GM19452 (cell line): ENCODE measurements around the gene MACROD1.

Experiments
- ATAC-seq: cut with Tn5 transposase; IDR thresholded peaks from one replicate; pipeline ENCODE4 v1.9.1; 2021; ENCODE audit not compliant: unreplicated experiment

Gene MACROD1

GRCh38 chr11:64114231-64114630, 51.7 kb downstream of the MACROD1 start:
- no peak for ATAC-seq

DNA sequence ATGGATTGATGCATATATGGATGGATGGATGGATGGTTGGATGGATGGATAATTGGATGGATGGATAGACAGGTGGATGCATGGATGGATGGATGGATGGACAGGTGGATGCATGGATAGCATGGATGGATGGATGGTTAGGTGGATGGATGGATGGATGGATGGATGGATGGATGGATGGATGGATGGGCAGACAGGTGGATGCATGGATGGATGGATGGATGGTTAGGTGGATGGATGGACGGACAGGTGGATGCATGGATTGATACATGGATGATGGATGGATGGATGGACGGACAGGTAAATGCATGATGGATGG, 52.5 kb downstream of the MACROD1 start:
- ATAC-seq, result no peak

GRCh38 chr11:64112771-64113461, 53.0 kb downstream of the MACROD1 start:
- no peak for ATAC-seq

DNA sequence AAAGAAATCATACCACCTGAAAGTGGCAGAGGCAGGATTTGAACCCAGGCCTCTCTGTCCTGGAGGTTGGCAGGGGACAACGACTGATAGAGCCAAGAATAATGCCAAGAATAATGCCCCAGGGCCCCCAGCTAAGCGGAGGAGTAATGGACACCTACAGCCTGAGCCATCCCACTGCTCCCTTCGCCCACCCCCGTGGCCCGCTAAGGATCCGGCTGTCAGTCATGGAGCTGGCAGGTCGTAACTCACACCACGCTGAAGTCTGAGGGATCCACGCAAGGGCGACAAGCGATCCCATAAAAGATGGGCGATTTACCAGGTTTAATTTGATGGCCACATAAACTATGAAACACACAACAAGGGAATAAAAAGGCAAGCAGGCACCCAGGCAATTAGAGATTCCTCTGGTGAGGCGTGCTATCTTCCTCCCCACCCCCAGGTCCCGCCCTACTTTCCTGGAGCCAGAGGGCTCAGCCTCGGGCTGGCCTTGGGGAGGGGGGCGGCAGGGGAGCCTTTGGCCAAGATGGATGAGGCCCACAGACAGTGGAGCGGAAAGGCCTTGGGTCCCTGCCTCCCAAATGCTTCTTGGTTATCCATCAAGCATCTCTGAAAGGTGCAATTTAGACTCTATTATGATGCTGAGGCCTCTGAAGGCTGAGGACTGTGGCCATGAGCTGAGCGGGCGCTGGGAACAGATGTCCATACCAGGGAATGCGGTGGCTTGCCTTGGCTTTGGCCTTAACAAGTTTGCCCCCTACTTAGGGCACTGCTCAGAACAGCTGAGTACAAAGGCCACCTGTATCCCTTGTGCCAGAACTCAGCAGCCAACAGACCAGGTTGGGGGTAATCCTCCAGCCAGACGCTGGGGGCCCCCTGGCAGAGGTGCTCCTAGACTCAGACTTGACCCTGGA, 55.2 kb downstream of the MACROD1 start:
- no peak for ATAC-seq

GRCh38 chr11:64109332-64109731, 56.6 kb downstream of the MACROD1 start:
- no peak for ATAC-seq

- ATAC-seq, result no peak
Observed at GRCh38 chr11:64107303-64107702, 58.6 kb downstream of the MACROD1 start.

GRCh38 chr11:64104632-64105031, 61.3 kb downstream of the MACROD1 start:
- no peak for ATAC-seq

DNA sequence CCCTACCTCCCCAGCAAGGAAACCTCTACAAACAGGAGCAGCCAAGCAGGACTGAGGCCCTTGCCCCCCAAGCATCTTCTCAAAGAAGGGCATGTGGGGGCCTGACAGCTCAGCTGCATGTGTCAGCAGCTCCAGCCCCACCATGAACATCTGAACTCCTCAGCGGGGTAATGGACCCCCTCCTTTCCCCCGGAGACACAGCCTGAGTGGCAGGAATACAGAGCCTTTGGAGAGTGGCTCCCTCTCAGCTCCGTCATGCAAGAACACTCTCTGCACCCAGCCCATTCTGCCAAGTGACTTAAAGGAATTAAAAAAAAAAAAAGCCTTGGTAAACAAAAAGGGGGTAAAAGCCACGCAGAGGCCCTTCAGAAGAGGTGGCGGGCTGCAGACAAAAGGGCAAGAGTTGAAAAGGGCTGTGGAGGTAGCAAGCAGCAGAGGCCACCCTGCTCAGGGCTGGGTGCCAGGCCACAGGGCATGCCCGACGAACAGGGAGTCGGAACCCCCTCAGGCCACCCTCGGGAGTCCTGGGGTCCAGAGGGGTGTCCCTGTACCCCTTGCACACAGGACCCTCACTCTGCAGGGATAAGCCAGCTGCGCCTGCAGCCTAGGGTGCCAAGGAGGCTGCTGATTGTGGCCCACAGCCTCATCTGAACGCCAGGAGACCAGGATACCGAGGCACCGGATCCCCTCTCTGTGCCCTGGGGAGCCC, 62.5 kb downstream of the MACROD1 start:
- no peak for ATAC-seq

GRCh38 chr11:64102005-64102738, 63.7 kb downstream of the MACROD1 start:
- ATAC-seq, result no peak

- no peak for ATAC-seq
Observed at GRCh38 chr11:64101461-64101860, 64.5 kb downstream of the MACROD1 start.

- no peak for ATAC-seq
Observed at GRCh38 chr11:64100782-64101353, 65.0 kb downstream of the MACROD1 start.

DNA sequence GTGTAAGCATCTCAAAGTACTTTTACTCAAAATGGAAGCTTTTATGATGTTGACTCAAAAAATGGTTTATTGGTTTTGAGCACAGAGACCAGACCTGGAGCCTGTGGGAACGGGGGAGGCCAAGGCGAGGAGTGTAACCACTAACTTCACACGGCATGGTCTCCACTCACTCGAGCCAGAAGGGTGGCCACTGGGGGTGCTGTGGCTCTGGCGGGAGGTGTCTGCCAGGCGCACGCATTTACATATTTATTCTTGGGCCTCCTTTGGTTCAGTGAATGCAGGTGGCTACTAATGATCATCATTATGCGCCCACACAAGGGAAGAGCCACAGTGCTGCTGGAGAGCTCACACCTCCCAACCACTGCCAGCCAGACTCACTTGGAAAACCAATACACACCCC, 65.6 kb downstream of the MACROD1 start:
- no peak for ATAC-seq

- no peak for ATAC-seq
Observed at GRCh38 chr11:64099436-64099835, 66.5 kb downstream of the MACROD1 start.

DNA sequence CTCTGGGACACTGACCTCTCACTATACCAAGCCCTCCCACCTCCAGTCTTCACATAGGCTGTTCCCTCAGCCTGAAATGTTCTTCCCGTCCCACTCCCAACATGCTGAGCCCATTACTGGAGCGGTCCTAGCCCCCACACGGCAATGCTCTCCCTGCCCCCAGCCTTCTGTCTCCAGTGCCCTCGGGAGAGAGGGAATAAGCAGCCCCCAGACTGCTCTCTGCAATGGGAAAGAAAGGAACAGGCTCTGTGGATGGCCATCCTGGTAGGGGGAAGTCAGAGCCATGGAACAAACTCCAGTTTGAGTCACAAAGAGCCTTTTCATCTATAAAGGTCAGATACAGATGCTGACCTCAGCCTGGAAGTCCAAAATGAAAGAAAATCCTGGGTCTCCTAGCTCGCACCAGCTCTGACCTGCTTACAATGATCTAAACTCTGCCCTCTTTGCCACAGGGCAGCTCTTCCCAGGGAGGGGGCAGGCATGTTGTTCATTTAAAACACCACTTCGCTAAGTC, 67.5 kb downstream of the MACROD1 start:
- ATAC-seq, result no peak

DNA sequence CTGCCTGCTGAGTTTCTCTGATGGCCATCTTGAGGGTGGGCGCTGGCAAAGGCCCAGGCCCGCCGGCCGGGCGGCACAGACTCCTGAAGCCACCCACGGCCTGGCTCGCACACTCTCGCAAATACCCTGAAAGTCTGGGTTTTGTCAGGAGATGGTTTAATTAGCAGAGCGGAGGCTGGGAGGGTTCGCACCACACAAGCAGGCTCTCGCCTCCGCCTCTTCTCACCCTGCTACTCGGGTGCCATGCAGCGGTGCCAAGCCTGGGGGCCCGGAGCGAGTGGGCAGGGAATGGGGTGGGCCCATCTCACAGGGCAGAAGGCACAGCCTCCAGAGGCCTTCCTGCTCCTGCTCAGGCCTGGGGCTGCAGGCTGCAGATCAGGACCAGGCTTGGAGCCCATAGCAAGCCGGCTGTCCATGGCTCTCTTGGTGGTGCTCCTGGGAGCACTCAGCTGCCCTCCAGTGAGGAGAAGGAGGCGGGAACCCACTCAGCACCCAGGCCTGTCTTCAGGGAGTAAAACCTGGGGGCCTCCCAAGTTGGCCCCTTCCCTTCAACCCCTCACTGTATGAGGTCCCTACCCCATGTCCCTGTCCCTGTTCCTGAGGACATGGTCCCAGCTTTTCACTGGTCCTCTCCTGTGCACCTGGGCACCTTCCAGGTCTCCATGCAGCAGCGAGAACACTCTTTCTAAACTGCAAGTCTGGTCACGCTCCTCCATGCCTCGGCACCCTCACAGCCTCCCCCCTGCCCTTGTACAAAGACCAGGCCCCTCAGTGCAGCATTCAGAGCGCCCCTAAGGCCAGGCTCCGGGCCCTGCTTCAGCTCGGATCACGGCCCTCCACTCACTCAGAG, 68.2 kb downstream of the MACROD1 start:
- ATAC-seq, result no peak

- ATAC-seq, result no peak
Observed at GRCh38 chr11:64096835-64097234, 69.1 kb downstream of the MACROD1 start.

GRCh38 chr11:64095949-64096348, 70.0 kb downstream of the MACROD1 start:
- ATAC-seq, result no peak

DNA sequence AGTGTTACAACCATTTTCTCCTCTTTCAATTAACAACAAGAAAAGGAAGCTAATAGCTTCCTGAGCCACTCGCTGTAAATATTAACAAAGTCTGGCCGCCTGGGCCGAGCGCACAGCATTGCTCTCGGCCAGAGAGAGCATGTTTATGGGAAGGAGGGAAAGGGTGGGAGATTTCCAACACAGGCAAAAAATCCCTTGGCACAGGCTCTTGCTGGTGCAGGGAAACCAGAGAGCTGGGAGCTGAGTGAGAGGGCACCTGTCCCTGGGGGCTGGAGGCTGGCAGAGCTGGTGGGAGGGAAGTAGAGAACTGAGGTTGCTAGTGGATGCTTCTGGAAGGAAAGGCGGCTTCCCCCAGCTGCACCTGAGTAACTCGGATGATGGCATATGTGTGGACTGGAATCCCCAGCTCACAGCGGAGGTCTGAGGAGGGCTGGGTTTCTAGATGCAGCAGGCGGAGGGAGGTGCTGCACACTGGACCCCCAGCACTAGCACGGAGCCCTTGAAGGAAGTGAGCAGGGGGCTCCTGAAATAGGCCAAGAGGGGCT, 70.6 kb downstream of the MACROD1 start:
- ATAC-seq, result no peak

DNA sequence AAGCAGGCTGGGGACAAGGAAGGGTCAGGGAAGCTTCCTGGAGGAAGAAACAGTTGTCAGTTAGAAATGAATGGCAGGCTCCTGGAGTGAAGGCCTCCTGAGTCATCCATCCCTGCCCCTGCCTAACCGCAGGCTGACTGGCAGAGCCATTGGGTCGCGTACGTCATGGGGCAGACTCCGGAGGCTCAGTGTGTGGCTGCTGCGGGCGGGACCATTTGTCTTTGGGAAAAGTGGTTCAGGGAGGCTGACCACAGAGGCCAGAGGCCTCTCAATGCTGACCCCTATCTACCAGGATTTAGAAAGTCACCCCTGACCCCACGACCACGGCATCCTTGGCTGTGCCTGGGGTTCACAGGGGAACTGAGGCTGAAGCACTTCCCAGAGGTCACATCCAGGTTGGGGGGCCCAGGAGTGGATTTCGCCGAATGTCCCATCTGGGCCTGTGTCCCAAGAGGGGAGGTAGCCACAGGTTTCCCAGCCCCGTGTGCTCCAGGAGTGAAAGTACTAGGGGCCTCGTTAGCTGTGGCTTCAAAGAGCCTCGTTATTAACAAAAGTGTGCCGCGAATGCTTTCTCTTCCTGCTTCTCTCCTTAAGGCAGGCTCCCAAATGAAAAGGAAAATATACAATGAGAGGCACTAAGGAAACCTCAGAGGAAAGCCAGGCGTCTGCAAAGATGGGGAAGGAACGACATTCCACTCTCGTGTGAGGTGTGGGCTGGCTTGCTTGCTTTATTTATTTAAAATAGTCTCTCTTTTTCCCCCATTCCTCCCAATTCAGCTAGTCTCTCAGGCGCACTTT, 71.3 kb downstream of the MACROD1 start:
- ATAC-seq, result no peak
